Bronchial smooth muscle cell (primary cell): ENCODE data around the gene CD300E. TPM values are rescaled to one million over a fixed set of nuclear protein-coding genes. Genes with fewer than 3 reads are reported as not detected.

Experiments
- total RNA-seq: library from RNA; depleted of rRNA; stranded (reverse); fragments of >200 nt; gene quantifications from 2 replicates; pipeline ENCODE4 v1.2.1, GENCODE V29; 2014

Gene CD300E
- not detected in 2 replicates for total RNA-seq

GRCh38 chr17:74623693-74624093 lies at the start of gene CD300E:
Gene CD300E (minus strand): TSS chr17:74623738. CDS start chr17:74623621, 117 bp downstream.

GRCh38 chr17:74592087-74592990 lies 31.2 kb downstream of the CD300E start, which contains the start of gene CD300LD:
Gene CD300LD (minus strand): TSS chr17:74592283. CDS start chr17:74592202, 81 bp downstream.

GRCh38 chr17:74567397-74567796 lies 56.1 kb downstream of the CD300E start, which contains the start of gene CD300H:
Gene CD300H (minus strand): TSS chr17:74567509.

Other genes starting within 250 kb of the CD300E start
- gene GPRC5C, start 191.7 kb downstream of the CD300E start, total RNA-seq, result 0.52 and 1.1 TPM in 2 replicates
- not detected in 2 replicates for gene CD300A, start 157.1 kb downstream of the CD300E start, total RNA-seq
- not detected in 2 replicates for gene CD300LB, start 92.3 kb downstream of the CD300E start, total RNA-seq
- not detected in 2 replicates for gene CD300C, start 77.6 kb downstream of the CD300E start, total RNA-seq
- not detected in 2 replicates for gene CD300H, start 56.2 kb downstream of the CD300E start, total RNA-seq
- gene CD300LD, start 31.5 kb downstream of the CD300E start, total RNA-seq, result not detected in 2 replicates
- not detected in 2 replicates for gene CD300LF, start 89.2 kb upstream of the CD300E start, total RNA-seq
- gene RAB37, start 113.5 kb upstream of the CD300E start, total RNA-seq, result 0.16 and 0.60 TPM in 2 replicates
- gene NHERF1, start 124.9 kb upstream of the CD300E start, total RNA-seq, result 1.9 and 2.5 TPM in 2 replicates
- 39.1 and 46.7 TPM in 2 replicates for gene NAT9, start 152.6 kb upstream of the CD300E start, total RNA-seq
- gene GRIN2C, start 236.1 kb upstream of the CD300E start, total RNA-seq, result 0.16 and 0.26 TPM in 2 replicates
- gene FDXR, start 249.3 kb upstream of the CD300E start, total RNA-seq, result 62.7 and 67.5 TPM in 2 replicates